ENCODE data around the gene BMPR1B.

The BMPR1B gene

GRCh38 chr4:94918543-94918942 is 160.8 kb downstream of the BMPR1B start:
- DNase-seq = no peak

GRCh38 chr4:94920369-94920768 is 162.6 kb downstream of the BMPR1B start:
- no peak for DNase-seq

- no peak for DNase-seq
These were observed 166.8 kb downstream of the BMPR1B start for GRCh38 chr4:94924566-94924965.

- DNase-seq = no peak
These were observed 168.1 kb downstream of the BMPR1B start for GRCh38 chr4:94925764-94926347.

- DNase-seq = no peak
These were observed 169.2 kb downstream of the BMPR1B start for GRCh38 chr4:94926936-94927335.

GRCh38 chr4:94927696-94928095 is 169.9 kb downstream of the BMPR1B start:
- no peak for DNase-seq

- DNase-seq = no peak
These were observed 171.9 kb downstream of the BMPR1B start for GRCh38 chr4:94929696-94930095.

GRCh38 chr4:94931626-94932025 is 173.9 kb downstream of the BMPR1B start:
- DNase-seq = no peak

- no peak for DNase-seq
These were observed 174.6 kb downstream of the BMPR1B start for GRCh38 chr4:94932366-94932765.

- no peak for DNase-seq
These were observed 176.0 kb downstream of the BMPR1B start for GRCh38 chr4:94933799-94934198.

GRCh38 chr4:94934201-94934600 is 176.4 kb downstream of the BMPR1B start:
- DNase-seq = no peak

- DNase-seq = no peak
These were observed 177.1 kb downstream of the BMPR1B start for GRCh38 chr4:94934864-94935263.

- no peak for DNase-seq
These were observed 179.1 kb downstream of the BMPR1B start for GRCh38 chr4:94936854-94937253.

GRCh38 chr4:94939791-94940519 is 182.2 kb downstream of the BMPR1B start:
- no peak for DNase-seq

GRCh38 chr4:94940520-94940908 is 182.8 kb downstream of the BMPR1B start:
- no peak for DNase-seq

- DNase-seq = no peak
These were observed 184.0 kb downstream of the BMPR1B start for GRCh38 chr4:94941706-94942105.

GRCh38 chr4:94944726-94945125 is 187.0 kb downstream of the BMPR1B start:
- no peak for DNase-seq

GRCh38 chr4:94947681-94948108 is 189.9 kb downstream of the BMPR1B start:
- DNase-seq = no peak

GRCh38 chr4:94954251-94954650 is 196.5 kb downstream of the BMPR1B start:
- no peak for DNase-seq

GRCh38 chr4:94957030-94957429 is 199.3 kb downstream of the BMPR1B start:
- DNase-seq = no peak

- DNase-seq = no peak
These were observed 201.6 kb downstream of the BMPR1B start for GRCh38 chr4:94959307-94959706.

GRCh38 chr4:94960708-94961107 is 203.0 kb downstream of the BMPR1B start:
- DNase-seq = no peak

GRCh38 chr4:94961420-94961819 is 203.7 kb downstream of the BMPR1B start:
- DNase-seq = no peak

- no peak for DNase-seq
These were observed 204.7 kb downstream of the BMPR1B start for GRCh38 chr4:94962484-94962883.

GRCh38 chr4:94965852-94966251 is 208.1 kb downstream of the BMPR1B start:
- no peak for DNase-seq

All from SHP77 treated with DMSO at 0.1 percent for 48 hours (cell line).